Astrocyte (in vitro differentiated cells and primary cell): ENCODE measurements around the gene GNAO1.

ENCODE experiments used
- CTCF ChIP-seq: IDR thresholded peaks from 2 replicates; pipeline ENCODE4 v1.5.1; 2011; ENCODE audit warnings: low read depth, mild to moderate bottlenecking, inconsistent platforms, low read length, moderate library complexity; ENCODE audit not compliant: insufficient read depth
- EZH2 ChIP-seq: IDR thresholded peaks from 2 replicates; pipeline ENCODE4 v1.6.1; 2012; ENCODE audit warnings: mild to moderate bottlenecking, low read length, inconsistent platforms; ENCODE audit not compliant: insufficient read depth

GRCh38 chr16:56202036-56202435, 10.7 kb downstream of the GNAO1 start:
- TF ChIP-seq CTCF, result no peak
- no peak for TF ChIP-seq EZH2
